Mammary epithelial cell (primary cell): ENCODE results near the gene C10orf143.

Source experiments
- CTCF ChIP-seq, 2 donors: IDR thresholded peaks in 1 of 2; conservative IDR thresholded peaks in 1 of 2; 2 replicates each; pipeline ENCODE4 v1.5.1; 2011 to 2012; ENCODE audit warnings: inconsistent platforms in 2 of 2, low read length in 2 of 2, mild to moderate bottlenecking in 2 of 2, control low read depth in 1 of 2, low read depth in 1 of 2; ENCODE audit not compliant: insufficient read depth in 1 of 2; ENCODE audit errors: extremely low read depth in 1 of 2
- EZH2 ChIP-seq: IDR thresholded peaks from 2 replicates; pipeline ENCODE4 v1.6.1; 2012; ENCODE audit warnings: low read length, inconsistent platforms, borderline replicate concordance

GRCh38 chr10:130029209-130029608 is 81.4 kb downstream of the C10orf143 start:
- no peak for TF ChIP-seq CTCF (conservative IDR thresholded peaks at IDR 0.05 in 1 of 2, IDR thresholded peaks at IDR 0.05 in 1 of 2; ENCODE audit: extremely low read depth in 1 of 2, insufficient read depth in 1 of 2, low read depth in 1 of 2, low read length in 2 of 2)
- no peak for TF ChIP-seq EZH2
